Mesenchymal stem cell (in vitro differentiated cells and primary cell): ENCODE measurements around the gene FSHB.

Source experiments
- DNase-seq: peaks from one replicate; pipeline ENCODE4 v3.0.0-alpha.2; 2013
- H2AFZ ChIP-seq: one replicate; pipeline ENCODE4 v1.6.1; 2013; ENCODE audit warnings: low read depth, mild to moderate bottlenecking, control low read depth, inconsistent platforms, low read length, moderate library complexity
- H2AK5ac ChIP-seq: 2 replicates; pipeline ENCODE4 v1.6.1; 2013; ENCODE audit warnings: low read length, moderate library complexity, mild to moderate bottlenecking, inconsistent platforms; ENCODE audit not compliant: severe bottlenecking
- H2BK120ac ChIP-seq: one replicate; pipeline ENCODE4 v1.6.1; 2013; ENCODE audit warnings: low read depth, mild to moderate bottlenecking, inconsistent platforms, low read length, moderate library complexity
- H2BK12ac ChIP-seq, 2 experiments: one replicate each; pipeline ENCODE4 v1.6.1; 2013; ENCODE audit warnings: inconsistent platforms in 2 of 2, low read length in 2 of 2, mild to moderate bottlenecking in 2 of 2, moderate library complexity in 2 of 2, control low read depth in 1 of 2
- H2BK15ac ChIP-seq: one replicate; pipeline ENCODE4 v1.6.1; 2013; ENCODE audit warnings: mild to moderate bottlenecking, low read depth, inconsistent platforms; ENCODE audit not compliant: poor library complexity, severe bottlenecking
- H2BK5ac ChIP-seq: 2 replicates; pipeline ENCODE4 v1.6.1; 2013; ENCODE audit warnings: low read depth, mild to moderate bottlenecking, low read length, control low read depth, inconsistent platforms; ENCODE audit not compliant: poor library complexity, severe bottlenecking
- H3K14ac ChIP-seq, 2 experiments: one replicate each; pipeline ENCODE4 v1.6.1; 2013; ENCODE audit warnings: inconsistent platforms in 2 of 2, low read length in 2 of 2, control low read depth in 1 of 2, mild to moderate bottlenecking in 1 of 2, moderate library complexity in 1 of 2
- H3K18ac ChIP-seq, 2 experiments: one replicate each; pipeline ENCODE4 v1.6.1; 2013; ENCODE audit warnings: inconsistent platforms in 2 of 2, low read length in 2 of 2, control low read depth in 1 of 2, low read depth in 1 of 2, mild to moderate bottlenecking in 1 of 2
- H3K23ac ChIP-seq, 2 experiments: one replicate each; pipeline ENCODE4 v1.6.1; 2013; ENCODE audit warnings: inconsistent platforms in 2 of 2, low read length in 2 of 2, mild to moderate bottlenecking in 2 of 2, moderate library complexity in 2 of 2, control low read depth in 1 of 2
- H3K27ac ChIP-seq: 2 replicates; pipeline ENCODE4 v1.5.1; 2013; ENCODE audit warnings: mild to moderate bottlenecking, moderate library complexity, low read length, control low read depth, inconsistent platforms; ENCODE audit not compliant: poor library complexity, severe bottlenecking
- H3K27me3 ChIP-seq, 2 experiments: 2 replicates each; pipeline versions ENCODE4 v1.6.1 to v1.7.0; 2013; ENCODE audit warnings: low read length in 2 of 2, mild to moderate bottlenecking in 2 of 2, moderate library complexity in 2 of 2, control low read depth in 1 of 2, inconsistent platforms in 1 of 2; ENCODE audit not compliant: control insufficient read depth in 1 of 2, insufficient read depth in 1 of 2
- H3K36me3 ChIP-seq, 2 experiments: 2 replicates each; pipeline versions ENCODE4 v1.6.1 to v1.7.0; 2013; ENCODE audit warnings: low read length in 2 of 2, control low read depth in 1 of 2, inconsistent platforms in 1 of 2, low read depth in 1 of 2, mild to moderate bottlenecking in 1 of 2; ENCODE audit not compliant: insufficient read depth in 2 of 2, control insufficient read depth in 1 of 2
- H3K4ac ChIP-seq, 2 experiments: one replicate each; pipeline ENCODE4 v1.6.1; 2013; ENCODE audit warnings: inconsistent platforms in 2 of 2, low read length in 2 of 2, mild to moderate bottlenecking in 2 of 2, moderate library complexity in 2 of 2, control low read depth in 1 of 2, low read depth in 1 of 2
- H3K4me1 ChIP-seq: 2 replicates; pipeline ENCODE4 v1.6.1; 2013; ENCODE audit warnings: low read depth, low read length, control low read depth; ENCODE audit not compliant: control insufficient read depth, insufficient read depth
- H3K4me2 ChIP-seq: 2 replicates; pipeline ENCODE4 v1.6.1; 2013; ENCODE audit warnings: low read length, mild to moderate bottlenecking, inconsistent platforms; ENCODE audit not compliant: poor library complexity, severe bottlenecking
- H3K4me3 ChIP-seq, 2 experiments: 2 replicates each; pipeline versions ENCODE4 v1.5.1 to v1.7.0; 2013; ENCODE audit warnings: low read length in 2 of 2, mild to moderate bottlenecking in 2 of 2, control low read depth in 1 of 2, low read depth in 1 of 2; ENCODE audit not compliant: insufficient read depth in 1 of 2
- H3K79me1 ChIP-seq: replicated peaks from 2 replicates; pipeline ENCODE4 v1.6.1; 2013; ENCODE audit warnings: mild to moderate bottlenecking, control low read depth, low read length, inconsistent platforms; ENCODE audit not compliant: poor library complexity, severe bottlenecking
- H3K9ac ChIP-seq: 2 replicates; pipeline ENCODE4 v1.7.0; 2013; ENCODE audit warnings: mild to moderate bottlenecking, low read length, moderate library complexity
- H3K9me3 ChIP-seq: 2 replicates; pipeline ENCODE4 v1.7.0; 2013; ENCODE audit warnings: mild to moderate bottlenecking, low read length; ENCODE audit not compliant: control insufficient read depth
- H4K8ac ChIP-seq: one replicate; pipeline ENCODE4 v1.6.1; 2013; ENCODE audit warnings: inconsistent platforms, mild to moderate bottlenecking, low read length, moderate library complexity
- H4K91ac ChIP-seq: one replicate; pipeline ENCODE4 v1.6.1; 2013; ENCODE audit warnings: mild to moderate bottlenecking, low read length, inconsistent platforms
- WGBS: methylation state at CpG from one replicate; pipeline ENCODE4 v1.1.7; 2013; ENCODE audit warnings: mixed read lengths; 5-methylcytosine and 5-hydroxymethylcytosine counted together

FSHB gene

GRCh38 chr11:30277176-30277575, 46.4 kb downstream of the FSHB start:
- Histone ChIP-seq H3K9ac (no peak overlapping the region), H2AK5ac (no peak overlapping the region), H3K27ac (no peak overlapping the region), H3K14ac (no peak overlapping the region), H2AFZ (no peak overlapping the region), H3K4ac (no peak overlapping the region), H3K4me1 (no peaks in the 10 kb centered on the region), H3K27me3 (no peaks in the 10 kb centered on the region), H2BK15ac (no peak overlapping the region), H4K91ac (no peak overlapping the region), H3K18ac (no peak overlapping the region), H2BK5ac (no peak overlapping the region), H2BK120ac (no peak overlapping the region), H3K23ac (no peak overlapping the region), H4K8ac (no peak overlapping the region), H3K4me2 (no peak overlapping the region), H3K9me3 (no peaks in the 10 kb centered on the region), H3K36me3 (no peaks in the 10 kb centered on the region), H3K4me3 (no peak overlapping the region), H2BK12ac (no peak overlapping the region), H3K79me1 (no peaks in the 10 kb centered on the region)
- DNase-seq = no peak

- no peak overlapping the region for H2AFZ ChIP-seq
- no peak overlapping the region for H3K18ac ChIP-seq
- H3K79me1 ChIP-seq = no peaks in the 10 kb centered on the region
- H2BK120ac ChIP-seq = no peak overlapping the region
- H3K23ac ChIP-seq = no peak overlapping the region
- H3K4me1 ChIP-seq = no peaks in the 10 kb centered on the region
- no peak overlapping the region for H2BK15ac ChIP-seq
- H4K91ac ChIP-seq = no peak overlapping the region
- H4K8ac ChIP-seq = no peak overlapping the region
- H2BK5ac ChIP-seq = no peak overlapping the region
- no peaks in the 10 kb centered on the region for H3K9me3 ChIP-seq
- H2BK12ac ChIP-seq = no peak overlapping the region
- H3K4ac ChIP-seq = no peak overlapping the region
- H3K14ac ChIP-seq = no peak overlapping the region
- H3K27me3 ChIP-seq = no peaks in the 10 kb centered on the region
- DNase-seq = no peak
- no peak overlapping the region for H2AK5ac ChIP-seq
- WGBS = 78% methylated on average over 2 of the region's 2 CpGs
- H3K4me3 ChIP-seq = no peak overlapping the region
- H3K9ac ChIP-seq = no peak overlapping the region
- H3K36me3 ChIP-seq = no peaks in the 10 kb centered on the region
- H3K27ac ChIP-seq = no peak overlapping the region
- no peak overlapping the region for H3K4me2 ChIP-seq
Measured at GRCh38 chr11:30279796-30280195, 49.0 kb downstream of the FSHB start.

DNA sequence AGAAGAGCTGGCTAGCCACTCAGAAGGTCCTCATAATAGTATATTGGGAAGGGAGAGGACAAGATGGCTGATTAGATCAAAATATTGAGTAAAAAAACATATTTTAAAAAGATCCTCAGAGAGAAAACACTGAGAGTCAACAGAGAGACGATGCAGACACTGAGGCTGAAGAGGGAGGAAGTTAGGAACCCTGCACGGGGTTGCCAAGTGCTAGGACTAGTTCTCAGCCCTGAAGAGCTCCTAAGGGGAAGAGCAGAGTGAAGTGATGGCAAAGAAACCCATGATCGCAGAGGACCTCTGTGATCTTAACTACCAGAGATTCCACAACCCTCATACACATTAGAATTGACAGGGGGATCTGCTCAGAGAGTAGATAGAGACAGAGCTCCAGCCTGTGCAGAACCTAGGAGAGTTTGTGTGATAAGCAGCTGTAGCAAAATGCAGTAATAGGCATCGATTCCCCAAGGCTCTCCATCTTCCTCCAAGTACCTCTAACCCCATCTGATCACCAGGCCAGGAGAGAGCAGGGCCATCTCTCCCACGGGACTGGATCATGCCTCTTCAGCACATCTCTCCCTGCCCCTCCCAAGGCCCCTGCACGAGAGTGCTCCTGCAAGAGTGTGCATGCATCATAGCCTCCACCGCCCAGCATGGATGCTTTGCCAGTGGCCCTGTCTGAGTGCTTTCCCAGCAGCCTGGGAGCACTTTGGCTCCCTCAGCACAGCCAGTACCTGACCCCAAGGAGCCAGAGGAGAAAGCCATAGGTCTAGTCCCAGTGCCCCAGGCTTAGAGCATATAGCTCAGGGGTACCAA, 50.9 kb downstream of the FSHB start:
- WGBS = 53% methylated on average over 6 of the region's 7 CpGs
- Histone ChIP-seq H2AFZ (no peak overlapping the region), H3K4me1 (no peaks in the 10 kb centered on the region), H2AK5ac (no peak overlapping the region), H3K79me1 (no peaks in the 10 kb centered on the region), H4K8ac (no peak overlapping the region), H3K4me3 (no peak overlapping the region), H3K4ac (no peak overlapping the region), H3K18ac (no peak overlapping the region), H3K4me2 (no peak overlapping the region), H3K9me3 (no peaks in the 10 kb centered on the region), H4K91ac (no peak overlapping the region), H3K23ac (no peak overlapping the region), H2BK15ac (no peak overlapping the region), H2BK120ac (no peak overlapping the region), H3K9ac (no peak overlapping the region), H3K14ac (no peak overlapping the region), H3K27me3 (no peaks in the 10 kb centered on the region), H2BK12ac (no peak overlapping the region), H2BK5ac (no peak overlapping the region), H3K36me3 (no peaks in the 10 kb centered on the region), H3K27ac (no peak overlapping the region)
- no peak for DNase-seq

GRCh38 chr11:30282289-30282631, 51.4 kb downstream of the FSHB start:
- Histone ChIP-seq H3K27me3 (no peaks in the 10 kb centered on the region), H4K91ac (no peak overlapping the region), H3K9me3 (no peaks in the 10 kb centered on the region), H2BK5ac (no peak overlapping the region), H2AFZ (no peak overlapping the region), H2BK120ac (no peak overlapping the region), H3K23ac (no peak overlapping the region), H3K14ac (no peak overlapping the region), H3K4ac (no peak overlapping the region), H3K4me3 (no peak overlapping the region), H3K18ac (no peak overlapping the region), H3K27ac (no peak overlapping the region), H3K4me2 (no peak overlapping the region), H3K4me1 (no peaks in the 10 kb centered on the region), H3K79me1 (no peaks in the 10 kb centered on the region), H3K9ac (no peak overlapping the region), H4K8ac (no peak overlapping the region), H2AK5ac (no peak overlapping the region), H3K36me3 (no peaks in the 10 kb centered on the region), H2BK15ac (no peak overlapping the region), H2BK12ac (no peak overlapping the region)
- WGBS = 90% methylated on average over 3 of the region's 3 CpGs
- no peak for DNase-seq
